IgD-negative memory B cell (primary cell): ENCODE data around the gene IL2RA. TPM values are rescaled to one million over a fixed set of nuclear protein-coding genes. Genes with fewer than 3 reads are reported as not detected.
A peak's percentile ranks its signal among the peaks of the same experiment; 100 is the strongest.
"Not testable (repeated sequence)": the region's sequence is repeated elsewhere in the genome, so short reads cannot be mapped to it uniquely, and the experiment has no call there.

Experiments used
- H3K27ac Mint-ChIP-seq, 3 donors: one replicate each; pipeline ENCODE4 v1.8.0; 2020 to 2022; ENCODE audit warnings: mild to moderate bottlenecking in 3 of 3, mixed read lengths in 3 of 3, moderate library complexity in 1 of 3
- H3K27me3 Mint-ChIP-seq: one replicate; pipeline ENCODE4 v1.8.0; 2021; ENCODE audit warnings: mixed read lengths
- H3K36me3 Mint-ChIP-seq: one replicate; pipeline ENCODE4 v1.8.0; 2020; ENCODE audit warnings: mild to moderate bottlenecking, mixed read lengths
- H3K4me1 Mint-ChIP-seq, 3 donors: one replicate each; pipeline ENCODE4 v1.8.0; 2020 to 2022; ENCODE audit warnings: mixed read lengths in 3 of 3, mild to moderate bottlenecking in 1 of 3
- H3K4me3 Mint-ChIP-seq, 4 donors: one replicate each; pipeline ENCODE4 v1.8.0; 2020 to 2022; ENCODE audit warnings: mild to moderate bottlenecking in 4 of 4, mixed read lengths in 4 of 4, moderate library complexity in 3 of 4
- H3K9me3 Mint-ChIP-seq, 3 donors: one replicate each; pipeline ENCODE4 v1.8.0; 2020 to 2021; ENCODE audit warnings: mixed read lengths in 3 of 3, mild to moderate bottlenecking in 1 of 3
- polyA plus RNA-seq: library from polyadenylated mRNA; unstranded; fragments of 300-500 nt; fragmentation: Illumina TruSeq; gene quantifications from one replicate; pipeline ENCODE4 v1.2.3, GENCODE V29; 2021

IL2RA gene
- polyA plus RNA-seq, 1 donor from 2014 or later: 27.2 TPM

DNA sequence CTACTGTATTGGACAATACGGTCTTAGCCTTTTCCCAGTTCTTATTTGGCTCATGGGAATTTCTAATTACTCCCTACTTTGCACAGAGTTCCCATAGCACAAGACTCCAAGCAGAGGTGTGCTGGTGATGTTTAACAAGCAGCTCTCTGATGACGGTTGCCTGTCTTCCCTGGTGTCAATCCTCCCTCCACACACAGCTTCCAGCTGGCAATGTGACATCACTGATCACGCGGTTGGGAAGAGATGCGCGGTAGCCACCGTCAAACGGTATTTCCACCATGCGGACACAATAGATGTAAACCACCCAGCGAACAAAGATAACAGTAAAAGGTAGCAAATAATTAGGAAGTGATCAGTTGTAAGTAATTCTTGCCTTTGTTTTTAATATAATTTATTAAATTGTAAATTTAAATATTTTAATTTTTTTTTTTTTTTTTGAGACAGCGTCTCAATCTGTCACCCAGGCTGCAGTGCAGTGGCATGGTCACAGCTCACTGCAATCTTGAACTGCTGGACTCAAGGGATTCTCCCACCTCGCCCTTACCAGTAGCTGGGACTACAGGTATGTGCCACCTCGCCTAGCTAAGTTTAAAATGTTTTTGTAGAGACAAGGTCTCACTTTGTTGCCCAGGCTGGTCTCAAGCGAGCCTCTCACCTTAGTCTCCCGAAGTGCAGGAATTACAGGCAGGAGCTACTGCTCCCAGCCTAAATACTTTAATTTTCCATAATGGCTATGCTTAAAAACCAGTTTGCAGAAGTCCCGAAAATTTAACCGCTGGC, 48.6 kb downstream of the IL2RA start:
- H3K4me3 Mint-ChIP-seq: no peak overlapping the region
- no peaks in the 10 kb centered on the region for H3K9me3 Mint-ChIP-seq
- H3K27me3 Mint-ChIP-seq: peaks cover 1% of the 10 kb centered on the region
- H3K27ac Mint-ChIP-seq: peak overlapping the region; percentile 48 to 87 (median 74)
- H3K36me3 Mint-ChIP-seq: no peaks in the 10 kb centered on the region
- H3K4me1 Mint-ChIP-seq: peaks cover 10 to 14% (median 12%) of the 10 kb centered on the region in 3 donors

DNA sequence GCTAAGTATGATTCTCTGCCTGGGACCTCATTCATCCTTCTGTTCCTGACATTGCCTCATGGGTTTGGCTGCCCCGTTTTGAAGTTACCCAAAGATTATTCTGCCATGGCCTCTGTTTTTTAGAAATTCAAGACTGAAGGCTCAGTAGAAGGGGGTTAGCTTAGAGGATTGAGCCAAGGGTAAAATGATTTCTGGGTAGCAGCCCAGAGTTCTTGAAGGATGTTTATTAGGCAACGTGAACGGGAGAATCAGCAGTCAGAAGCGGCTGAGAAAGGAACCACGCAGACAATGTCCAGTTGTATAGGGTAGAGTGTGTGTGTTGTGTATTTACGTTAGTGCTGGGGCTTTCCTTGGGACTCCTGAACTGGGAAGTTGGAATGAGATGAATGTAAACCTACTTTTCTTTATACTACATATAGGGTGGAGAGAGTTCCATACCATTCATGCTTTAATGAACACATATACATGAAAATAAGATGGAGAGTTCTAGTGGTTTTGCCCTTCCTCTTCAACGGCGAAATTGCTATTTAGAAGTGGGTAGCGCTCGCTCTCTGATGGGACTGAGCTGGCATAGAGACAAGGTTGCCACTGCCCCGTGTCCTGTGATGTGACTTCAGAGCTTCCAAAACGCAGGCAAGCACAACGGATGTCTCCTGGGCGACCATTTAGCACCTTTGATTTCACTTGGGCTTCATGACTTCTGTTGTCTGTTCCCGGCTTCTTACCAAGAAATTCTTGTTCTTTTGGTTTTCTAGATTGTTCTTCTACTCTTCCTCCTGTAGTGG, 49.9 kb downstream of the IL2RA start:
- Mint-ChIP-seq H3K4me3 (no peak overlapping the region), H3K27me3 (peaks cover 1% of the 10 kb centered on the region), H3K27ac (peak overlapping the region in 1 of 3 donors; percentile 46), H3K9me3 (no peaks in the 10 kb centered on the region), H3K36me3 (no peaks in the 10 kb centered on the region), H3K4me1 (peaks cover 10 to 14% (median 12%) of the 10 kb centered on the region in 3 donors)

DNA sequence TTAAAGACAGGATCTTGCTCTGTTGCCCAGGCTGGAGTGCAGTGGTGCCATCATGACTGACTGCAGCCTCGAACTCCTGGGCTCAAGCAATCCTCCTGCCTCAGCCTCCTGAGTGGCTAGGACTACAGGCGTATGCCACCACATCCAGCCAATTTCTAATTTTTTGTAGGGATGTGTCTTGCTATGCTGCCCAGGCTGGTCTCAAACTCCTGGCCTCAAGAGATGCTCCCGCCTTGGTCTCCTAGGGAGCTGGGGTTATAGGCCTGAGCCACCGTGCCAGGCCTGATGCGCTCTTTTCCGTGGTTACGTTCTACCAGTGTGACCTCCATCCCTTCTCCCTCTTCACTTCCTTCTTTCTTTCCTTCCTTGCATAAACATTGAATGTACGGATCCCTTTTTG, 50.6 kb downstream of the IL2RA start:
- Mint-ChIP-seq H3K9me3 (peaks cover 0 to 5% (median 4%) of the 10 kb centered on the region in 3 donors), H3K4me3 (peak overlapping the region in 1 of 4 donors; percentile 28), H3K36me3 (peaks cover 3% of the 10 kb centered on the region), H3K4me1 (peaks cover 10 to 14% (median 12%) of the 10 kb centered on the region in 3 donors), H3K27ac (no peak overlapping the region), H3K27me3 (peaks cover 3% of the 10 kb centered on the region)

DNA sequence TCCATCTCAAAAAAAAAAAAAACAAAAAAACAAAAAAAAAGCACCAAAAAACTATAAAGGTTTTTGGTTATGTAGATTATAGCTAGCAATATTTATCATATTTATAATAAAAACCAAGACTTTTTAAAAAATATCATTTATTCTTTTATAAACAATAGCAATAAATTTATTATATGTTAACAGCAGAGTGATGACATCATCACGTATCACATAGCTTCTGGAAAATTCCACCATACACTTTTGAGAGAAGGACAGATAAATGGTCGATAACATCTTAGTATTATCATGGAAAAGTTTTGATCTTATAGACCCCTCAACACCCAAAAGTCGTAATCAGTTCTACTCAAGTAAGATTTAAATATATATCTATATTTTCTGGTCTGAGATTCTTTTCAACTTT, 51.6 kb downstream of the IL2RA start:
- Mint-ChIP-seq H3K27ac (no peak overlapping the region), H3K4me1 (peaks cover 10 to 14% (median 12%) of the 10 kb centered on the region in 3 donors), H3K9me3 (peaks cover 0 to 5% (median 4%) of the 10 kb centered on the region in 3 donors), H3K36me3 (peaks cover 4% of the 10 kb centered on the region), H3K27me3 (peaks cover 3% of the 10 kb centered on the region), H3K4me3 (no peak overlapping the region)

DNA sequence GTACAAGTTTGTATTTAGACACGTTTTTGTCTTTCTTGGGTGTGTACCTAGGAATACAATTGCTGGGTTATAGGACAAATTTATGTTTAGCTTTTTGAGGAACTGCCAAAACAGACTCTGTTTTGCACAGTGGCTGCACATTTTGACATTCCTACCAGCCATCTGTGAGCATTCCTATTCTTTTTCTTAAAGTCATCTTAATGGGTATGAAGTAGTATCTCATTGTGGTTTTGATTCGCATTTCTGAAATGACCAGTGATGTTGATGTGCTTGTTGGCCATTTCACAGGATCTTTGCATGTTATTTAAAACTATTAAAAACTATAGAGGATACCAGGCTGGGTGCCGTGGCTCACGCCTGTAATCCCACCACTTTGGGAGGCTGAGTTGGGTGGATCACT, 52.2 kb downstream of the IL2RA start:
- Mint-ChIP-seq H3K4me1 (peaks cover 10 to 14% (median 12%) of the 10 kb centered on the region in 3 donors), H3K27ac (no peak overlapping the region), H3K4me3 (no peak overlapping the region), H3K27me3 (peaks cover 3% of the 10 kb centered on the region), H3K9me3 (peaks cover 0 to 5% (median 4%) of the 10 kb centered on the region in 3 donors), H3K36me3 (peaks cover 6% of the 10 kb centered on the region)

DNA sequence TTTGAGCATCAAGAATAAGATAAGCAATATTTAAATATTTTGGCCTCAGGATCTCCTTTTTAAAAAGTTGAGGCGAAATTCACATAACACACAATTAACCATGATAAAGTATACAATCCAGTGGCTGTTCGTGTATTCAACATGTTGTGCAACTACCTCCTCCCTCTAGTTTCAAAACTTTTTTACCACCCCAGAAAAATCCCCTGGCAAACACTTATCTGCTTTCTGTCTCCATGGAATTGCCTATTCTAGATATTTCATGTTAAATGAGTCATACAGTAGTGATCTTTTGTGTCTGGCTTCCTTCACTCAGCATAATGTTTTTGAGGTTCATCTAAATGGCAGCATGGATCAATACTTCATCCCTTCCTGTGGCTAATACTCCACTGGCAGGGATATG, 53.0 kb downstream of the IL2RA start:
- H3K36me3 Mint-ChIP-seq: peaks cover 6% of the 10 kb centered on the region
- H3K4me3 Mint-ChIP-seq: peak overlapping the region in 1 of 4 donors; percentile 60
- H3K4me1 Mint-ChIP-seq: peaks cover 3 to 7% (median 5%) of the 10 kb centered on the region in 3 donors
- H3K27ac Mint-ChIP-seq: no peak overlapping the region
- peaks cover 4% of the 10 kb centered on the region for H3K27me3 Mint-ChIP-seq
- peaks cover 0 to 5% (median 4%) of the 10 kb centered on the region in 3 donors for H3K9me3 Mint-ChIP-seq

DNA sequence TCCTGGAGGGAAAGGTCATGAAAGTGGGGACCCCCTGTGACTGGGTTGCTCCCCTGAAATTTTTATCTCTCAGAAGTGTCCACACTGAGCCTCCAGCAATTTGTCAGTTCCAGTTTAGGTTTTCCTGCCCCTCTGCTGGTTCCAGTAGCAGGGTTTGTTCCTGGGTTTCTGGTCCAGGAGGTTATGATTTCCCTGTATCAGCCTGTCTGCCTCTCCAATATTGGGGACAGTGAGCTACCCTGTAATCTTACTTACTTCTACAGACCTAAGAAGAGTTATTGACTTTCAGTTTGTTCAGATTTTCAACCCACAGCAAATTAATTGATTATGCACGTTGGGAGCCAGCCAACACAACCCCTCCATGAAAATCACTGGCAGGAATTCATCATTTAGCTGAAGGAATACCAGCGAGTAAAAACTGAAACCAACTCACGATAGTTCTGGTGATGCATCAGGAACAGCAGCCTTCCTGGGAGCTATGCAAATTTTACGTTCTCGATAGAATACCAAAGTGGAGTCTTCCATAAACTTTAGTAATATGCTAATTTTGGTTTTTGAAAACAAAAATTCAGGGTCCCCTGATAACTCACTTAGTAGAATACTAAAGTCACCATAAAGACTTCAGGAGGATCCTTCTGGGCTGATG, 53.5 kb downstream of the IL2RA start:
- Mint-ChIP-seq H3K36me3 (peaks cover 6% of the 10 kb centered on the region), H3K27me3 (peaks cover 4% of the 10 kb centered on the region), H3K27ac (no peak overlapping the region), H3K4me1 (peaks cover 0 to 3% (median 3%) of the 10 kb centered on the region in 3 donors), H3K9me3 (peaks cover 0 to 5% (median 4%) of the 10 kb centered on the region in 3 donors), H3K4me3 (peak overlapping the region in 1 of 4 donors; percentile 60)

DNA sequence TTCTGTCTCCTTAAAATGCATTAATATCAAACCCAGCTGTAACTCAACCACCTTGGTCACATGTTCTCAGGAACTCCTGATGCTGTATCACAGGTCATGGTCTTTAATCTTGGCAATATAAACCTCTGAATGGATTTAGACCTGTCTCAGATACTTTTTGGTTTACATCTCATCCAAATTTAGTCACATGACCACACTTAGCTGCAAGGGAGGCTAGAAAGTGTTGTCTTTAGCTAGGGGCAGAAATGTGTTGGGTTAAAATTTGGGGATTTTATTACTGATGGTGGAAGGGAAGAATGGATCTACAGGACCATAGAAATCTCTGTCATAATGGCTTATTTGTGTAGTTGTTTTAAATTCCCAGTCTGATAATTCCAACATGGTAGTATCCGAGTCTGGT, 55.2 kb downstream of the IL2RA start:
- Mint-ChIP-seq H3K27me3 (peaks cover 4% of the 10 kb centered on the region), H3K9me3 (peaks cover 0 to 5% (median 4%) of the 10 kb centered on the region in 3 donors), H3K36me3 (peaks cover 6% of the 10 kb centered on the region), H3K4me3 (no peak overlapping the region), H3K4me1 (peaks cover 0 to 3% (median 3%) of the 10 kb centered on the region in 3 donors), H3K27ac (no peak overlapping the region)

DNA sequence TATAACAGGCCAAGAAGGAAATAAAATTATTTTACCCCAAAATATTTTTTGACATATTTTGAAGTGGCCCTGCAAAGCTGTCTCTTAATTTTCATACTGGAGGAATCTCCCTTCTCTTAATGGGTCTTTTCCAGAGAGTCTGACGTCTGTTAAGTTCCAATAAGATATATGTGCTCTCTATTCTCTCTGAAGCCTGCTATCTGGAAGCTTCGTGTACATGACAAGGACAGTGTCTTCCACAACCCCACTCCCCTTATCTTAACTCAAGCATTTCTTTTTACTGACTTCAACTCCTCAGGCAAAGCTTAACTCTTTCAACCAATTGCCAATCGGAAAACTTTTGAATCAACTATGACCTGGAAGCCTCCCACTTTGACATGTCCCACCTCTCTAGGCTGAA, 55.6 kb downstream of the IL2RA start:
- H3K27me3 Mint-ChIP-seq: peaks cover 4% of the 10 kb centered on the region
- peaks cover 0 to 5% (median 4%) of the 10 kb centered on the region in 3 donors for H3K9me3 Mint-ChIP-seq
- H3K27ac Mint-ChIP-seq: no peak overlapping the region

DNA sequence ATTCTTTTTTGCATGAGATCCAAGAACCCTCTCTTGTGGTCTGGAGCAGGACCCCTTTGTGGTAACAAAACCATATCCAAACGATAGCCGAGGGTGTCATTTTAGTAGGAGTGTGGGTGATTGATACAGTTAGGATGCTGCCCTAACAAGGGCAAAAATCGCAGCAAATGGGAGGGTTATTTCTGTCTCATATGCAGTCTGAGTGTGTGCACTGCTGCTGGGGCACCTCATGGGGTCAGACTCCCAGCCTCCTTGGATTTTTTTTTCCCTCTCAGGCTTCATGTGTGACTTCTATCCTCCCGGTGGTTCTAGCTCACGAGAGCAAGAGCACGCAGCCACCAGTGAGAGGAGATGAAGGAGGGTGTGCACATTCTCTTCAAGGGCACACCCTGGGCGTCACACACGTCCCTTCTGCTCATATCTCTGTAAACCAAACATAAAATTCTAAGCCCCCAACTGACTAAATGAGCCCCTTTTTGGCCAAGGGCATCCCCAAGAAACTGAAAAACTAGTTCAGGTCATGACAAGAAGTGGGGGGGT, 56.2 kb downstream of the IL2RA start:
- peaks cover 4% of the 10 kb centered on the region for H3K27me3 Mint-ChIP-seq

More for the DNA sequence above, 55.6 kb downstream of the IL2RA start:
- Mint-ChIP-seq H3K4me1 (peaks cover 0 to 3% (median 3%) of the 10 kb centered on the region in 3 donors), H3K4me3 (no peak overlapping the region), H3K36me3 (peaks cover 6% of the 10 kb centered on the region)

DNA sequence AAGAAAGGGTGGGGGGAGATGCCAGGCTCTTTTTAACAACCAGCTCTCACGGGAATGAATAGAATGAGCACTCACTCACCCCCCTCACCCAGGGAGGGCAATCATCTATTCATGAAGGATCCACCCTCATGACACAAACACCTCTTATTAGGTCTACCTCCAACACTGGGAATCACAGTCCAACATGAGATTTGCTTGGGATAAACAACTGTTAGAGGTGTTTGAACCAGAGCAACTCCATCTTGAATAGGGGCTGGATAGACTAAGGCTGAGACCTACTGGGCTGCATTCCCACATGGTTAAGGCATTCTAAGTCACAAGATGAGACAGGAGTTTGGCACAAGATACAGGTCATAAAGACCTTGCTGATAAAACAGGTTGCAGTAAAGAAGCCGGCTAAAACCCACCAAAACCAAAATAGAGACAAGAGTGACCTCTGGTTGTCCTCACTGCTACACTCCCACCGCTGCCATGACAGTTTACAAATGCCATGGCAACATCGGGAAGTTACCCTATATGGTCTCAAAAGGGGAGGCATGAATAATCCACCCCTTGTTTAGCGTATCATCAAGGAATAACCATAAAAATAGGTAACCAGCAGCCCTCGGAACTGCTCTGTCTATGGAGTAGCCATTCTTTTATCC, 56.9 kb downstream of the IL2RA start:
- not testable (repeated sequence) for H3K36me3 Mint-ChIP-seq, H3K27me3 Mint-ChIP-seq, H3K9me3 Mint-ChIP-seq, H3K4me1 Mint-ChIP-seq, H3K27ac Mint-ChIP-seq, H3K4me3 Mint-ChIP-seq

More for the DNA sequence above, 56.2 kb downstream of the IL2RA start:
- peaks cover 0 to 5% (median 4%) of the 10 kb centered on the region in 3 donors for H3K9me3 Mint-ChIP-seq
- no peak overlapping the region for H3K27ac Mint-ChIP-seq
- H3K4me1 Mint-ChIP-seq: peaks cover 0 to 3% (median 3%) of the 10 kb centered on the region in 3 donors
- no peak overlapping the region for H3K4me3 Mint-ChIP-seq
- H3K36me3 Mint-ChIP-seq: peaks cover 6% of the 10 kb centered on the region

DNA sequence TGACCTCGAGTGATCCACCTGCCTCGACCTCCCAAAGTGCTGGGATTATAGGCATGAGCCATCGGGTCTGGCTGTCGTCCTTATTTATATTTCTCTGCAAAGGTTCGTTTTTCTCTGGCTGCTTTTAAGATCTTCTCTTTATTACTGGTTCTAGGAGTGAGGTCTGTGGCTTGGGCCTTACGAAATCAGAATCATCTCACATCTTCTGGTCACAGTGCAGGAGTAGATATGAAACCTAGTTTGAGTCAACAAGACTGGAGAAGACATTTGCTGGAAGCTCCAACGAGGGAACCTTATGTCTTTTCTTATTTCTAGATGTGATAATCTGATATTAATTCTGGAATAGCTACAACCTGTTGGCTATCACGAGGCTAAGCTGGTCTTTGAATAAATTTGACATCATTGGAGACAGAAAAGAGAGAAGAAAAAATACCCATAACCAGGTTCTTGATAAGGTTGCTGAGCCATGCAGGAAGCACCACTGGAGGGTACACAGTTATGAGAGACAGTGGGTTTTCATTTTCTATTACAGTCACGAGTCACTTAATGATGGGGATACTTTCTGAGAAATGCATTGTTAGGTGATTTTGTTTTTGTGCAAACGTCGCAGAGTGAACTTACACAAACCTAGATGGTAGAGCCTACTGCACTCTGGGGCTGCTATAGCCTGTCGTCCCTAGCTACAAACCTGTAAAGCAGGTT, 59.2 kb downstream of the IL2RA start:
- Mint-ChIP-seq H3K4me3 (no peak overlapping the region), H3K9me3 (peaks cover 0 to 5% (median 4%) of the 10 kb centered on the region in 3 donors), H3K4me1 (no peaks in the 10 kb centered on the region), H3K27ac (no peak overlapping the region), H3K27me3 (peaks cover 3% of the 10 kb centered on the region), H3K36me3 (peaks cover 6% of the 10 kb centered on the region)

DNA sequence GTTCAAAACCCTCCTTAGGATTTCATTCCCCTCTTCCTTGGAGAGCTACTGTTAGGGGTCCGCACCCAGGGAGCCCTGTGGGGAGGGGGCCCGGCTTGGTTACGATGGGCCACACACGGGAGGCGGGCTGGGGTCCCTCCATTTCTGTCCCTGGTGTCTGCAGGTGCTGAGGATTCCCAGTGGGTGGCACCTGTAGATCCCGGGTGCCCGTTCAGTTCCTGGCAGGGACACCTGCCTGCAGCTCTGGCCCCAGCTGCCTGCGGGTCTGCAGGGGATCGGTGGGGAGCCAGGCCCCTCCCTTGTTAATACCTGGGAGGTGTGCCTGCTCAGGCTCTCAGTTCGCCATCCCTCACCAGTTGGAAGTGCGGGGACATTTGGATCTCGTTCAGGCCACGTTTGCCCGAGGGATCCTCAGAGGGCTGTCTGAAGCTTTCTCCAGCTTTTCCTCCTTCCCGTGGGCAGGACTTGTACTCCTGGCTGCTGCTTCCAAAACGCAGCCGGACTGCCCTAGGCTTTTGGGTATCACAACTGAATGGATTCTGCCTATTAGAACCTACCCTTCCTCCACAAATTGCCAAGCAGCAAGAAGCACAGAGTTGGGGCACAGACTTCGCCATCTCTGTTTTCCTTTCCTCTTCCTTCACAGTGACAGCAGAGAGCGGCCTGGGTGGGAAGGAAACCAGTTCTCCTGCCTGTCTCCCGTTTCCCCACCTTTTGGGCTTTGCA, 62.6 kb downstream of the IL2RA start:
- Mint-ChIP-seq H3K4me1 (no peaks in the 10 kb centered on the region), H3K36me3 (no peaks in the 10 kb centered on the region), H3K4me3 (no peak overlapping the region), H3K27me3 (peaks cover 2% of the 10 kb centered on the region), H3K9me3 (no peaks in the 10 kb centered on the region), H3K27ac (peak overlapping the region in 1 of 3 donors; percentile 67)
